ENCODE data around the gene FGR. TPM values are rescaled to one million over a fixed set of nuclear protein-coding genes. Genes with fewer than 3 reads are reported as not detected.

FGR gene
- polyA plus RNA-seq, 1 donor (not counting 4 experiments of a cell fraction or from before 2014, with no cell fraction given): 0.04 TPM

GRCh38 chr1:27668121-27668807 lies 33.3 kb upstream of the FGR start:
- H3K27me3 ChIP-seq (ENCODE audit: control insufficient read depth, extremely low read depth, insufficient read depth, low read length): no peaks in the 10 kb centered on the region
- no peaks in the 10 kb centered on the region for H3K9me3 ChIP-seq (ENCODE audit: control insufficient read depth, low read depth, low read length)
- no peak overlapping the region for H3K27ac ChIP-seq (ENCODE audit: control insufficient read depth, insufficient read depth, low read length)
- dilution Hi-C loops (cut with MboI; ENCODE audit: extremely low pct_ligation_motif_present, low sequenced_read_pairs): no loop called here
- no peak overlapping the region for H3K4me3 ChIP-seq (ENCODE audit: control insufficient read depth in 2 of 3, extremely low read depth in 1 of 3, insufficient read depth in 2 of 3, low read depth in 1 of 3, low read length in 3 of 3)
- H3K4me2 ChIP-seq (ENCODE audit: control insufficient read depth, extremely low read depth, insufficient read depth, low read depth, low read length): no peak overlapping the region
- FAIRE-seq: no peak
- H2AFZ ChIP-seq (ENCODE audit: control insufficient read depth, low read length): no peak overlapping the region
- TF ChIP-seq, protein P1, sequence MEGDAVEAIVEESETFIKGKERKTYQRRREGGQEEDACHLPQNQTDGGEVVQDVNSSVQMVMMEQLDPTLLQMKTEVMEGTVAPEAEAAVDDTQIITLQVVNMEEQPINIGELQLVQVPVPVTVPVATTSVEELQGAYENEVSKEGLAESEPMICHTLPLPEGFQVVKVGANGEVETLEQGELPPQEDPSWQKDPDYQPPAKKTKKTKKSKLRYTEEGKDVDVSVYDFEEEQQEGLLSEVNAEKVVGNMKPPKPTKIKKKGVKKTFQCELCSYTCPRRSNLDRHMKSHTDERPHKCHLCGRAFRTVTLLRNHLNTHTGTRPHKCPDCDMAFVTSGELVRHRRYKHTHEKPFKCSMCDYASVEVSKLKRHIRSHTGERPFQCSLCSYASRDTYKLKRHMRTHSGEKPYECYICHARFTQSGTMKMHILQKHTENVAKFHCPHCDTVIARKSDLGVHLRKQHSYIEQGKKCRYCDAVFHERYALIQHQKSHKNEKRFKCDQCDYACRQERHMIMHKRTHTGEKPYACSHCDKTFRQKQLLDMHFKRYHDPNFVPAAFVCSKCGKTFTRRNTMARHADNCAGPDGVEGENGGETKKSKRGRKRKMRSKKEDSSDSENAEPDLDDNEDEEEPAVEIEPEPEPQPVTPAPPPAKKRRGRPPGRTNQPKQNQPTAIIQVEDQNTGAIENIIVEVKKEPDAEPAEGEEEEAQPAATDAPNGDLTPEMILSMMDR (optimal IDR thresholded peaks at IDR 0.05 in 1 of 3, IDR thresholded peaks at IDR 0.05 in 1 of 3, conservative IDR thresholded peaks at IDR 0.05 in 1 of 3; ENCODE audit: extremely low read depth in 1 of 3, insufficient read depth in 2 of 3, low read length in 3 of 3): no peak
- TF ChIP-seq EZH2 (IDR thresholded peaks at IDR 0.05; ENCODE audit: low read length): no peak
- H3K9me1 ChIP-seq (ENCODE audit: control insufficient read depth, extremely low read depth, insufficient read depth, low read length): no peaks in the 10 kb centered on the region
- peaks cover 28% of the 10 kb centered on the region for H3K4me1 ChIP-seq (ENCODE audit: control insufficient read depth, extremely low read depth, insufficient read depth, low read length)
- H3K36me3 ChIP-seq (ENCODE audit: control insufficient read depth in 2 of 2, extremely low read depth in 1 of 2, insufficient read depth in 2 of 2, low read length in 2 of 2): peaks cover 0 to 8% of the 10 kb centered on the region in 2 experiments
- H3K9ac ChIP-seq (ENCODE audit: control insufficient read depth, extremely low read depth, insufficient read depth, low read length): no peak overlapping the region
- no peaks in the 10 kb centered on the region for H4K20me1 ChIP-seq (ENCODE audit: control insufficient read depth, extremely low read depth, insufficient read depth, low read length)
- H3K79me2 ChIP-seq (ENCODE audit: control insufficient read depth, insufficient read depth, low read length): peaks cover 23% of the 10 kb centered on the region
- no peak for DNase-seq (ENCODE audit: low read depth, low spot score)

- Histone ChIP-seq H3K4me1 (ENCODE audit: control insufficient read depth, extremely low read depth, insufficient read depth, low read length) (peaks cover 20% of the 10 kb centered on the region), H3K9me1 (ENCODE audit: control insufficient read depth, extremely low read depth, insufficient read depth, low read length) (no peaks in the 10 kb centered on the region), H3K79me2 (ENCODE audit: control insufficient read depth, insufficient read depth, low read length) (peaks cover 21% of the 10 kb centered on the region), H3K4me2 (ENCODE audit: control insufficient read depth, extremely low read depth, insufficient read depth, low read depth, low read length) (no peak overlapping the region), H3K36me3 (ENCODE audit: control insufficient read depth in 2 of 2, extremely low read depth in 1 of 2, insufficient read depth in 2 of 2, low read length in 2 of 2) (peaks cover 0 to 8% of the 10 kb centered on the region in 2 experiments), H3K4me3 (ENCODE audit: control insufficient read depth in 2 of 3, extremely low read depth in 1 of 3, insufficient read depth in 2 of 3, low read depth in 1 of 3, low read length in 3 of 3) (no peak overlapping the region), H3K9ac (ENCODE audit: control insufficient read depth, extremely low read depth, insufficient read depth, low read length) (no peak overlapping the region), H2AFZ (ENCODE audit: control insufficient read depth, low read length) (no peak overlapping the region), H3K27ac (ENCODE audit: control insufficient read depth, insufficient read depth, low read length) (no peak overlapping the region), H4K20me1 (ENCODE audit: control insufficient read depth, extremely low read depth, insufficient read depth, low read length) (no peaks in the 10 kb centered on the region), H3K27me3 (ENCODE audit: control insufficient read depth, extremely low read depth, insufficient read depth, low read length) (no peaks in the 10 kb centered on the region), H3K9me3 (ENCODE audit: control insufficient read depth, low read depth, low read length) (no peaks in the 10 kb centered on the region)
- no peak for FAIRE-seq
- dilution Hi-C loops (cut with MboI; ENCODE audit: extremely low pct_ligation_motif_present, low sequenced_read_pairs): no loop called here
- TF ChIP-seq, protein P1 (optimal IDR thresholded peaks at IDR 0.05 in 1 of 3, IDR thresholded peaks at IDR 0.05 in 1 of 3, conservative IDR thresholded peaks at IDR 0.05 in 1 of 3; ENCODE audit: extremely low read depth in 1 of 3, insufficient read depth in 2 of 3, low read length in 3 of 3): no peak
- TF ChIP-seq EZH2 (IDR thresholded peaks at IDR 0.05; ENCODE audit: low read length): no peak
- DNase-seq (ENCODE audit: low read depth, low spot score): no peak
Measured at GRCh38 chr1:27666791-27667254, 31.8 kb upstream of the FGR start.

All from keratinocyte (primary cell).